A673 (cell line): ENCODE results near the gene SMARCA4.

ENCODE experiments used
- EZH2 ChIP-seq: fragments of 200-600 bp; sonication (generic); IDR thresholded peaks from 2 replicates; pipeline ENCODE4 v1.6.1; 2017; ENCODE audit warnings: borderline replicate concordance, low read depth, mild to moderate bottlenecking, mixed read lengths, antibody characterized with exemption, low read length; ENCODE audit not compliant: poor library complexity, severe bottlenecking
- TF ChIP-seq, protein P1 (sequence below): fragments of 300-800, 200-600 bp; sonication (generic); conservative IDR thresholded peaks from 2 replicates; pipeline ENCODE4 v1.5.1; 2017; ENCODE audit warnings: low read depth, mild to moderate bottlenecking, antibody characterized with exemption, low read length, moderate library complexity, mixed read lengths

DNA sequence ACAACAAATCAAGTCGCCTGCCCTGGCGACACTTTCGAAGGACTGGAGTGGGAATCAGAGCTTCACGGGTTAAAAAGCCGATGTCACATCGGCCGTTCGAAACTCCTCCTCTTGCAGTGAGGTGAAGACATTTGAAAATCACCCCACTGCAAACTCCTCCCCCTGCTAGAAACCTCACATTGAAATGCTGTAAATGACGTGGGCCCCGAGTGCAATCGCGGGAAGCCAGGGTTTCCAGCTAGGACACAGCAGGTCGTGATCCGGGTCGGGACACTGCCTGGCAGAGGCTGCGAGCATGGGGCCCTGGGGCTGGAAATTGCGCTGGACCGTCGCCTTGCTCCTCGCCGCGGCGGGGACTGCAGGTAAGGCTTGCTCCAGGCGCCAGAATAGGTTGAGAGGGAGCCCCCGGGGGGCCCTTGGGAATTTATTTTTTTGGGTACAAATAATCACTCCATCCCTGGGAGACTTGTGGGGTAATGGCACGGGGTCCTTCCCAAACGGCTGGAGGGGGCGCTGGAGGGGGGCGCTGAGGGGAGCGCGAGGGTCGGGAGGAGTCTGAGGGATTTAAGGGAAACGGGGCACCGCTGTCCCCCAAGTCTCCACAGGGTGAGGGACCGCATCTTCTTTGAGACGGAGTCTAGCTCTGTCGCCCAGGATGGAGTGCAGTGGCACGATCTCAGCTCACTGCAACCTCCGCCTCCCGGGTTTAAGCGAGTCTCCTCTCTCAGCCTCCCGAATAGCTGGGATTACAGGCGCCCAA, 128.6 kb downstream of the SMARCA4 start, which contains the start of gene LDLR:
- TF ChIP-seq, protein P1, sequence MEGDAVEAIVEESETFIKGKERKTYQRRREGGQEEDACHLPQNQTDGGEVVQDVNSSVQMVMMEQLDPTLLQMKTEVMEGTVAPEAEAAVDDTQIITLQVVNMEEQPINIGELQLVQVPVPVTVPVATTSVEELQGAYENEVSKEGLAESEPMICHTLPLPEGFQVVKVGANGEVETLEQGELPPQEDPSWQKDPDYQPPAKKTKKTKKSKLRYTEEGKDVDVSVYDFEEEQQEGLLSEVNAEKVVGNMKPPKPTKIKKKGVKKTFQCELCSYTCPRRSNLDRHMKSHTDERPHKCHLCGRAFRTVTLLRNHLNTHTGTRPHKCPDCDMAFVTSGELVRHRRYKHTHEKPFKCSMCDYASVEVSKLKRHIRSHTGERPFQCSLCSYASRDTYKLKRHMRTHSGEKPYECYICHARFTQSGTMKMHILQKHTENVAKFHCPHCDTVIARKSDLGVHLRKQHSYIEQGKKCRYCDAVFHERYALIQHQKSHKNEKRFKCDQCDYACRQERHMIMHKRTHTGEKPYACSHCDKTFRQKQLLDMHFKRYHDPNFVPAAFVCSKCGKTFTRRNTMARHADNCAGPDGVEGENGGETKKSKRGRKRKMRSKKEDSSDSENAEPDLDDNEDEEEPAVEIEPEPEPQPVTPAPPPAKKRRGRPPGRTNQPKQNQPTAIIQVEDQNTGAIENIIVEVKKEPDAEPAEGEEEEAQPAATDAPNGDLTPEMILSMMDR = no peak
- TF ChIP-seq EZH2 = no peak
